Pancreas (tissue), 10 donors: ENCODE results near the gene SHISA7. TPM values are rescaled to one million over a fixed set of nuclear protein-coding genes. Genes with fewer than 3 reads are reported as not detected.
A peak's percentile ranks its signal among the peaks of the same experiment; 100 is the strongest.

ENCODE experiments used
- ATAC-seq, 4 donors: fragments of 200-7000 bp; cut with Tn5 transposase; one replicate each; pipeline versions ENCODE4 v1.8.0 to v1.9.1; 2020; ENCODE audit warnings: mild to moderate bottlenecking in 4 of 4, moderate library complexity in 4 of 4
- DNase-seq, 6 donors: peaks; one replicate each; pipeline ENCODE4 v3.0.0-alpha.2; 2020
- FAIRE-seq: peaks from 2 replicates; lab custom pipeline; 2012; peaks lifted over from hg19 to GRCh38; lab: Jason Lieb, UNC
- H3K27ac ChIP-seq, 4 donors: fragments of 200-600 bp; sonication (generic); 1 replicate in 3 of 4; 2 replicates in 1 of 4; pipeline versions ENCODE4 v1.5.0 to v1.8.0; 2020
- H3K27me3 ChIP-seq, 4 donors: fragments of 200-600 bp; one replicate each; pipeline ENCODE4 v1.8.0; 2021
- H3K36me3 ChIP-seq, 3 donors: fragments of 200-600 bp; sonication (generic) in 1 of 3; one replicate each; pipeline versions ENCODE4 v1.5.0 to v1.8.0; 2020 to 2021
- H3K4me1 ChIP-seq, 3 donors: fragments of 200-600 bp; one replicate each; pipeline ENCODE4 v1.8.0; 2021
- H3K4me3 ChIP-seq, 4 donors: fragments of 200-600 bp; sonication (generic) in 2 of 4; one replicate each; pipeline versions ENCODE4 v1.5.0 to v1.8.0; 2020 to 2021
- H3K9me3 ChIP-seq, 4 donors: fragments of 200-600 bp; one replicate each; pipeline ENCODE4 v1.8.0; 2021
- CTCF ChIP-seq, 4 donors: fragments of 200-600 bp; sonication (generic) in 3 of 4; IDR thresholded peaks; one replicate each; pipeline versions ENCODE4 v1.5.0 to v1.8.0; 2021; ENCODE audit warnings: antibody characterized with exemption in 4 of 4
- WGBS, 2 donors: extraction: QIAGEN DNeasy Blood & Tissue Kit; methylation state at CpG; one replicate each; pipeline ENCODE4 v1.1.7; 2013; 5-methylcytosine and 5-hydroxymethylcytosine counted together
- intact Hi-C, 3 donors: fragments of 100-400 bp; cut with DNase I; formaldehyde crosslinking; loops; one replicate each; pipeline versions ENCODE4 v1.11.1 to v1.14.2; 2022
- polyA plus RNA-seq, 2 donors: library from polyadenylated mRNA; stranded (reverse); fragments of 200-250 nt; gene quantifications; one replicate each; pipeline ENCODE4 v1.2.3, GENCODE V29; 2013
- total RNA-seq, 6 donors: library from RNA; stranded (reverse); fragmentation: NEBNext Ultra II Directional in 4 of 6; extraction: Animal tissue kit (Norgen Biotek cat#: 25700) in 4 of 6; gene quantifications; one replicate each; pipeline versions ENCODE4 v1.2.1 to v1.2.4, GENCODE V29; 2021 to 2023
- donor health status: healthy with polysubstance abuse.
- donor health status: DM: no; HTN: no; CAD: no; lungs with moderate emphysema.
- donor health status: DM: no; HTN: no; CAD: no.
- donor health status: control.
- donor health status: control.
- donor health status: Bipolar disorder and iron deficiency.
- donor health status: DM: yes; HTN: yes; CAD: no.
- donor health status: DM: no; HTN: no; CAD: no.
- donor health status: DM: no; HTN: no; CAD: no.
- donor health status: DM: yes; HTN: yes; CAD: no.

Gene SHISA7
- total and polyA plus RNA-seq, 8 donors: 0.04 to 0.33 (median 0.06) TPM; not detected in 3

GRCh38 chr19:55383279-55384130 is 59.6 kb downstream of the SHISA7 start:
- Histone ChIP-seq H3K27me3 (no peaks in the 10 kb centered on the region), H3K36me3 (peaks cover 0 to 10% (median 9%) of the 10 kb centered on the region in 3 donors), H3K9me3 (no peaks in the 10 kb centered on the region), H3K27ac (peak overlapping the region; percentile 74 to 97 (median 90)), H3K4me1 (peaks cover 10 to 28% (median 15%) of the 10 kb centered on the region in 3 donors), H3K4me3 (peak overlapping the region; percentile 28 to 92 (median 54))
- no peak for TF ChIP-seq CTCF (IDR thresholded peaks at IDR 0.05)
- whole genome bisulfite sequencing, 2 donors: 4% methylated on average over 85 to 88 of the region's 88 CpGs
- DNase-seq (peak in 5 of 6 donors; percentile 46 to 88 (median 71)), ATAC-seq (peak in 2 of 4 donors; percentile 2 to 22), FAIRE-seq (no peak)
- intact Hi-C loops: loop anchor here in 1 of 3 donors (10.0 kb wide), 1 partner anchor 89 kb away; no protein-coding TSS in a partner anchor

- peaks cover 6 to 19% (median 7%) of the 10 kb centered on the region in 3 donors for H3K4me1 ChIP-seq
- no peak for DNase-seq
- intact Hi-C loops: loop anchor here in 1 of 3 donors (10.0 kb wide), 1 partner anchor 88 kb away; no protein-coding TSS in a partner anchor
- TF ChIP-seq CTCF (IDR thresholded peaks at IDR 0.05): no peak
- ATAC-seq: no peak
- peaks cover 0 to 2% (median under 1%) of the 10 kb centered on the region in 3 donors for H3K36me3 ChIP-seq
- no peak for FAIRE-seq
- H3K4me3 ChIP-seq: no peak overlapping the region
- WGBS, 2 donors: 91 to 94% methylated on average over 3 of the region's 3 CpGs
- no peaks in the 10 kb centered on the region for H3K9me3 ChIP-seq
- H3K27ac ChIP-seq: no peak overlapping the region
- no peaks in the 10 kb centered on the region for H3K27me3 ChIP-seq
These were observed 60.5 kb downstream of the SHISA7 start for GRCh38 chr19:55382522-55383054.

GRCh38 chr19:55382013-55382412 is 61.1 kb downstream of the SHISA7 start:
- 97% methylated on average over 5 of the region's 5 CpGs for WGBS, 2 donors
- no peak overlapping the region for H3K4me3 ChIP-seq
- ATAC-seq (no peak), FAIRE-seq (no peak), DNase-seq (no peak)
- no peaks in the 10 kb centered on the region for H3K9me3 ChIP-seq
- intact Hi-C loops: loop anchor here in 1 of 3 donors (10.0 kb wide), 1 partner anchor 87 kb away; no protein-coding TSS in a partner anchor
- H3K36me3 ChIP-seq: no peaks in the 10 kb centered on the region
- H3K4me1 ChIP-seq: peaks cover 0 to 13% (median 3%) of the 10 kb centered on the region in 3 donors
- no peak overlapping the region for H3K27ac ChIP-seq
- no peaks in the 10 kb centered on the region for H3K27me3 ChIP-seq
- no peak for TF ChIP-seq CTCF (IDR thresholded peaks at IDR 0.05)

GRCh38 chr19:55379174-55379573 is 63.9 kb downstream of the SHISA7 start:
- peaks cover 0 to 6% (median 0%) of the 10 kb centered on the region in 3 donors for H3K4me1 ChIP-seq
- H3K27ac ChIP-seq: no peak overlapping the region
- no peak overlapping the region for H3K4me3 ChIP-seq
- DNase-seq: no peak
- FAIRE-seq: no peak
- H3K9me3 ChIP-seq: no peaks in the 10 kb centered on the region
- no peaks in the 10 kb centered on the region for H3K27me3 ChIP-seq
- WGBS, 2 donors: 79% methylated on average over 11 of the region's 11 CpGs
- no peaks in the 10 kb centered on the region for H3K36me3 ChIP-seq
- no peak for TF ChIP-seq CTCF (IDR thresholded peaks at IDR 0.05)
- no peak for ATAC-seq
- intact Hi-C loops: loop anchor here in 1 of 3 donors (10.0 kb wide), 1 partner anchor 74 kb away; no protein-coding TSS in a partner anchor

Other genes with a start within 250 kb of the SHISA7 start
Only the 30 nearest of the 31 such genes appear.
- gene TMEM86B, start 214.5 kb downstream of the SHISA7 start, total RNA-seq: 1 to 10 TPM; 1.0 to 1.8 (median 1.5) TPM
- 10 to 100 TPM; 14.4 to 27.3 TPM for gene TMEM86B, start 214.5 kb downstream of the SHISA7 start, polyA plus RNA-seq
- 10 to 100 TPM; 15.3 to 31.4 (median 18.9) TPM for gene PPP6R1, start 184.3 kb downstream of the SHISA7 start, total RNA-seq
- gene PPP6R1, start 184.3 kb downstream of the SHISA7 start, polyA plus RNA-seq: 10 to 100 TPM; 27.0 to 33.1 TPM
- gene HSPBP1, start 163.2 kb downstream of the SHISA7 start, total RNA-seq: 10 to 100 TPM in 4 of 6 donors, 1 to 10 TPM in 2; 7.0 to 16.6 (median 12.3) TPM
- 10 to 100 TPM; 26.4 to 29.5 TPM for gene HSPBP1, start 163.2 kb downstream of the SHISA7 start, polyA plus RNA-seq
- 1 to 10 TPM in 3 of 6 donors, under 1 TPM in 3; 0.46 to 2.5 (median 1.1) TPM for gene BRSK1, start 159.3 kb downstream of the SHISA7 start, total RNA-seq
- gene BRSK1, start 159.3 kb downstream of the SHISA7 start, polyA plus RNA-seq: 1 to 10 TPM; 4.8 to 9.2 TPM
- 1 to 10 TPM in 1 of 6 donors, under 1 TPM in 2, not detected in 3; 0.32 to 1.3 (median 0.83) TPM for gene TMEM150B, start 118.0 kb downstream of the SHISA7 start, total RNA-seq
- gene TMEM150B, start 118.0 kb downstream of the SHISA7 start, polyA plus RNA-seq: under 1 TPM in 1 of 2 donors, not detected in 1; 0.14 TPM
- 10 to 100 TPM in 2 of 6 donors, 1 to 10 TPM in 4; 4.3 to 12.6 (median 6.9) TPM for gene KMT5C, start 103.4 kb downstream of the SHISA7 start, total RNA-seq
- 10 to 100 TPM; 22.3 to 27.4 TPM for gene KMT5C, start 103.4 kb downstream of the SHISA7 start, polyA plus RNA-seq
- under 1 TPM in 1 of 6 donors, not detected in 5; 0.62 TPM for gene COX6B2, start 88.6 kb downstream of the SHISA7 start, total RNA-seq
- under 1 TPM; 0.28 to 0.42 TPM for gene COX6B2, start 88.6 kb downstream of the SHISA7 start, polyA plus RNA-seq
- gene GARIN5B, start 80.0 kb downstream of the SHISA7 start, total RNA-seq: not detected
- not detected for gene GARIN5B, start 80.0 kb downstream of the SHISA7 start, polyA plus RNA-seq
- under 1 TPM in 3 of 6 donors, not detected in 3; 0.20 to 0.41 (median 0.37) TPM for gene IL11, start 72.8 kb downstream of the SHISA7 start, total RNA-seq
- under 1 TPM; 0.16 to 0.19 TPM for gene IL11, start 72.8 kb downstream of the SHISA7 start, polyA plus RNA-seq
- gene TMEM190, start 66.5 kb downstream of the SHISA7 start, total RNA-seq: not detected
- gene TMEM190, start 66.5 kb downstream of the SHISA7 start, polyA plus RNA-seq: under 1 TPM in 1 of 2 donors, not detected in 1; 0.45 TPM
- gene TMEM238, start 59.0 kb downstream of the SHISA7 start, total RNA-seq: 10 to 100 TPM; 14.7 to 32.7 (median 21.3) TPM
- under 1 TPM; 0.42 TPM for gene TMEM238, start 59.0 kb downstream of the SHISA7 start, polyA plus RNA-seq
- 1,000 to 10,000 TPM in 1 of 6 donors, 100 to 1,000 TPM in 5; 420 to 1,198 (median 819) TPM for gene RPL28, start 57.4 kb downstream of the SHISA7 start, total RNA-seq
- gene RPL28, start 57.4 kb downstream of the SHISA7 start, polyA plus RNA-seq: 1,000 to 10,000 TPM in 1 of 2 donors, 100 to 1,000 TPM in 1; 738 to 1,109 TPM
- 1 to 10 TPM; 2.0 to 7.3 (median 5.1) TPM for gene UBE2S, start 35.5 kb downstream of the SHISA7 start, total RNA-seq
- 1 to 10 TPM; 3.6 to 5.0 TPM for gene UBE2S, start 35.5 kb downstream of the SHISA7 start, polyA plus RNA-seq
- gene ISOC2, start 18.3 kb upstream of the SHISA7 start, total RNA-seq: 10 to 100 TPM; 13.0 to 23.9 (median 20.9) TPM
- 10 to 100 TPM; 38.3 to 43.9 TPM for gene ISOC2, start 18.3 kb upstream of the SHISA7 start, polyA plus RNA-seq
- not detected for gene C19orf85, start 21.5 kb upstream of the SHISA7 start, total RNA-seq
- not detected for gene C19orf85, start 21.5 kb upstream of the SHISA7 start, polyA plus RNA-seq
- 1 to 10 TPM; 3.4 to 6.2 (median 4.1) TPM for gene ZNF628, start 33.3 kb upstream of the SHISA7 start, total RNA-seq
- 1 to 10 TPM; 2.6 to 7.8 TPM for gene ZNF628, start 33.3 kb upstream of the SHISA7 start, polyA plus RNA-seq
- gene NAT14, start 41.9 kb upstream of the SHISA7 start, total RNA-seq: 10 to 100 TPM in 1 of 6 donors, 1 to 10 TPM in 5; 5.8 to 10.1 (median 7.5) TPM
- 10 to 100 TPM; 27.9 to 32.4 TPM for gene NAT14, start 41.9 kb upstream of the SHISA7 start, polyA plus RNA-seq
- gene SSC5D, start 45.1 kb upstream of the SHISA7 start, total RNA-seq: 1 to 10 TPM in 4 of 6 donors, under 1 TPM in 2; 0.60 to 5.3 (median 1.4) TPM
- 1 to 10 TPM in 1 of 2 donors, under 1 TPM in 1; 0.77 to 2.1 TPM for gene SSC5D, start 45.1 kb upstream of the SHISA7 start, polyA plus RNA-seq
- gene SBK2, start 93.8 kb upstream of the SHISA7 start, total RNA-seq: under 1 TPM in 1 of 6 donors, not detected in 5; 0.43 TPM
- under 1 TPM; 0.28 to 0.46 TPM for gene SBK2, start 93.8 kb upstream of the SHISA7 start, polyA plus RNA-seq
- gene SBK3, start 102.2 kb upstream of the SHISA7 start, total RNA-seq: under 1 TPM in 2 of 6 donors, not detected in 4; 0.19 to 0.28 TPM
- under 1 TPM; 0.11 to 0.16 TPM for gene SBK3, start 102.2 kb upstream of the SHISA7 start, polyA plus RNA-seq
- gene ZNF579, start 137.5 kb upstream of the SHISA7 start, total RNA-seq: 10 to 100 TPM in 1 of 6 donors, 1 to 10 TPM in 5; 6.5 to 12.7 (median 9.2) TPM
- 10 to 100 TPM; 11.6 to 16.1 TPM for gene ZNF579, start 137.5 kb upstream of the SHISA7 start, polyA plus RNA-seq
- 10 to 100 TPM in 2 of 6 donors, 1 to 10 TPM in 4; 6.8 to 12.1 (median 8.9) TPM for gene FIZ1, start 156.2 kb upstream of the SHISA7 start, total RNA-seq
- 10 to 100 TPM; 12.6 TPM for gene FIZ1, start 156.2 kb upstream of the SHISA7 start, polyA plus RNA-seq
- gene ZNF524, start 157.0 kb upstream of the SHISA7 start, total RNA-seq: 10 to 100 TPM; 17.1 to 37.0 (median 33.1) TPM
- 10 to 100 TPM; 26.7 to 79.4 TPM for gene ZNF524, start 157.0 kb upstream of the SHISA7 start, polyA plus RNA-seq
- 1 to 10 TPM; 6.6 to 9.0 (median 7.8) TPM for gene ZNF865, start 162.3 kb upstream of the SHISA7 start, total RNA-seq
- gene ZNF865, start 162.3 kb upstream of the SHISA7 start, polyA plus RNA-seq: 1 to 10 TPM; 5.7 to 9.7 TPM
- 1 to 10 TPM; 3.7 to 5.8 (median 4.6) TPM for gene ZNF784, start 181.3 kb upstream of the SHISA7 start, total RNA-seq
- gene ZNF784, start 181.3 kb upstream of the SHISA7 start, polyA plus RNA-seq: 10 to 100 TPM; 10.3 to 12.9 TPM
- gene ZNF580, start 197.7 kb upstream of the SHISA7 start, total RNA-seq: 10 to 100 TPM; 12.7 to 24.3 (median 17.6) TPM
- gene ZNF580, start 197.7 kb upstream of the SHISA7 start, polyA plus RNA-seq: 10 to 100 TPM; 35.0 to 40.5 TPM
- 10 to 100 TPM; 12.9 to 23.2 (median 16.9) TPM for gene ZNF581, start 200.3 kb upstream of the SHISA7 start, total RNA-seq
- 10 to 100 TPM; 13.8 to 16.6 TPM for gene ZNF581, start 200.3 kb upstream of the SHISA7 start, polyA plus RNA-seq
- gene CCDC106, start 204.9 kb upstream of the SHISA7 start, total RNA-seq: 1 to 10 TPM; 3.2 to 6.2 (median 5.0) TPM
- gene CCDC106, start 204.9 kb upstream of the SHISA7 start, polyA plus RNA-seq: 10 to 100 TPM; 20.7 to 22.8 TPM
- 10 to 100 TPM; 38.4 to 97.0 (median 58.8) TPM for gene U2AF2, start 211.7 kb upstream of the SHISA7 start, total RNA-seq
- gene U2AF2, start 211.7 kb upstream of the SHISA7 start, polyA plus RNA-seq: 100 to 1,000 TPM in 1 of 2 donors, 10 to 100 TPM in 1; 74.8 to 113 TPM
- 100 to 1,000 TPM in 1 of 6 donors, 10 to 100 TPM in 5; 64.9 to 102 (median 84.6) TPM for gene EPN1, start 231.9 kb upstream of the SHISA7 start, total RNA-seq
- gene EPN1, start 231.9 kb upstream of the SHISA7 start, polyA plus RNA-seq: 10 to 100 TPM; 38.4 to 76.8 TPM